Measurements from ENCODE around the gene NDUFAF7.

DNA sequence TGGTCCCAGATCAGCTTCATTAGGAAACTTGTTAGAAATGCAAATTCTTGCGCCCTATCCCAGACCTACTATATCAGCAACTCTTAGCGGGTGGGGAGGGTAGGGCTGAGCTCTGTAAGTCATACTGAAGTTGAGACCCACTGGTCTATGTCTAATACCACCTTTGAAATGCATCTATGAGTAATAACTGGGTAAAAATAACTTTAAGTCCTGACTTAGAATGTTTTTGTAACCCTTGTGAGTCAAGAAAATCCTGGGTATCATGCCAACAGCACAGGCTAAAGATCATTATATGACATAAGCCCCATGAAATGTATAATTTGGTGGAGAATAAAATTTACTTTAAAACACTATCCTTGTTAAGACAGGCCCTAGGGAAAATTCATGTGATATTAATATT is 51.7 kb downstream of the NDUFAF7 start:
- TF ChIP-seq, protein P1, sequence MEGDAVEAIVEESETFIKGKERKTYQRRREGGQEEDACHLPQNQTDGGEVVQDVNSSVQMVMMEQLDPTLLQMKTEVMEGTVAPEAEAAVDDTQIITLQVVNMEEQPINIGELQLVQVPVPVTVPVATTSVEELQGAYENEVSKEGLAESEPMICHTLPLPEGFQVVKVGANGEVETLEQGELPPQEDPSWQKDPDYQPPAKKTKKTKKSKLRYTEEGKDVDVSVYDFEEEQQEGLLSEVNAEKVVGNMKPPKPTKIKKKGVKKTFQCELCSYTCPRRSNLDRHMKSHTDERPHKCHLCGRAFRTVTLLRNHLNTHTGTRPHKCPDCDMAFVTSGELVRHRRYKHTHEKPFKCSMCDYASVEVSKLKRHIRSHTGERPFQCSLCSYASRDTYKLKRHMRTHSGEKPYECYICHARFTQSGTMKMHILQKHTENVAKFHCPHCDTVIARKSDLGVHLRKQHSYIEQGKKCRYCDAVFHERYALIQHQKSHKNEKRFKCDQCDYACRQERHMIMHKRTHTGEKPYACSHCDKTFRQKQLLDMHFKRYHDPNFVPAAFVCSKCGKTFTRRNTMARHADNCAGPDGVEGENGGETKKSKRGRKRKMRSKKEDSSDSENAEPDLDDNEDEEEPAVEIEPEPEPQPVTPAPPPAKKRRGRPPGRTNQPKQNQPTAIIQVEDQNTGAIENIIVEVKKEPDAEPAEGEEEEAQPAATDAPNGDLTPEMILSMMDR (IDR thresholded peaks at IDR 0.05): no peak
- TF ChIP-seq POLR2A (IDR thresholded peaks at IDR 0.05) (no peak), EP300 (IDR thresholded peaks at IDR 0.05) (no peak)

All from suprapubic skin (tissue), 3 donors.